H9 (cell line): ENCODE measurements around the gene MAD1L1. TPM values are rescaled to one million over a fixed set of nuclear protein-coding genes. Genes with fewer than 3 reads are reported as not detected.

Experiments
- DNase-seq: peaks from one replicate; pipeline ENCODE4 v3.0.0-alpha.2; 2017
- H2AFZ ChIP-seq: one replicate; pipeline ENCODE4 v1.6.1; 2013; ENCODE audit warnings: mild to moderate bottlenecking, low read length, control low read depth, moderate library complexity
- H2AK5ac ChIP-seq: 2 replicates; pipeline ENCODE4 v1.6.1; 2013; ENCODE audit warnings: low read length, control low read depth, mixed read lengths; ENCODE audit not compliant: insufficient read length
- H2BK120ac ChIP-seq: one replicate; pipeline ENCODE4 v1.6.1; 2013; ENCODE audit warnings: low read depth, mild to moderate bottlenecking, low read length, control low read depth, inconsistent platforms; ENCODE audit not compliant: poor library complexity, severe bottlenecking
- H2BK12ac ChIP-seq: 2 replicates; pipeline ENCODE4 v1.6.1; 2013; ENCODE audit warnings: low read length, control low read depth, mixed read lengths, low read depth; ENCODE audit not compliant: insufficient read length
- H2BK15ac ChIP-seq: 2 replicates; pipeline ENCODE4 v1.6.1; 2013; ENCODE audit warnings: low read depth, low read length, control low read depth
- H2BK20ac ChIP-seq: one replicate; pipeline ENCODE4 v1.6.1; 2013; ENCODE audit warnings: low read depth, mild to moderate bottlenecking, low read length, control low read depth, inconsistent platforms; ENCODE audit not compliant: poor library complexity, severe bottlenecking
- H2BK5ac ChIP-seq: 2 replicates; pipeline ENCODE4 v1.6.1; 2013; ENCODE audit warnings: low read length, control low read depth, mixed read lengths; ENCODE audit not compliant: insufficient read length
- H3K14ac ChIP-seq: 2 replicates; pipeline ENCODE4 v1.6.1; 2013; ENCODE audit warnings: low read length, control low read depth; ENCODE audit not compliant: insufficient read depth
- H3K18ac ChIP-seq: 2 replicates; pipeline ENCODE4 v1.6.1; 2013; ENCODE audit warnings: low read depth, mild to moderate bottlenecking, mixed read lengths, low read length, control low read depth; ENCODE audit not compliant: insufficient read length
- H3K23ac ChIP-seq: 2 replicates; pipeline ENCODE4 v1.6.1; 2013; ENCODE audit warnings: low read length, control low read depth, mixed read lengths, low read depth; ENCODE audit not compliant: insufficient read length
- H3K23me2 ChIP-seq: 2 replicates; pipeline ENCODE4 v1.6.1; 2013; ENCODE audit warnings: low read depth, mild to moderate bottlenecking, mixed read lengths, low read length, control low read depth; ENCODE audit not compliant: insufficient read length, poor library complexity, severe bottlenecking
- H3K27ac ChIP-seq: 2 replicates; pipeline ENCODE4 v1.5.1; 2013; ENCODE audit warnings: low read length, control low read depth, mixed read lengths, low read depth; ENCODE audit not compliant: insufficient read length
- H3K27me3 ChIP-seq: 2 replicates; pipeline ENCODE4 v1.6.1; 2013; ENCODE audit warnings: low read length, control low read depth, inconsistent platforms; ENCODE audit not compliant: insufficient read depth
- H3K4ac ChIP-seq: 2 replicates; pipeline ENCODE4 v1.6.1; 2013; ENCODE audit warnings: low read depth, mild to moderate bottlenecking, control low read depth, inconsistent platforms, low read length, moderate library complexity
- H3K4me1 ChIP-seq: 2 replicates; pipeline ENCODE4 v1.6.1; 2013; ENCODE audit warnings: low read length, control low read depth, inconsistent platforms; ENCODE audit not compliant: insufficient read depth
- H3K4me2 ChIP-seq: 2 replicates; pipeline ENCODE4 v1.6.1; 2013; ENCODE audit warnings: low read length, control low read depth, mixed read lengths; ENCODE audit not compliant: insufficient read length, insufficient read depth
- H3K56ac ChIP-seq: 2 replicates; pipeline ENCODE4 v1.6.1; 2013; ENCODE audit warnings: low read depth, mild to moderate bottlenecking, mixed read lengths, low read length, control low read depth; ENCODE audit not compliant: insufficient read length
- H3K79me1 ChIP-seq: 2 replicates; pipeline ENCODE4 v1.6.1; 2013; ENCODE audit warnings: low read depth, mild to moderate bottlenecking, moderate library complexity, low read length, control low read depth, inconsistent platforms; ENCODE audit not compliant: insufficient read depth, poor library complexity, severe bottlenecking
- H3K79me2 ChIP-seq: 2 replicates; pipeline ENCODE4 v1.6.1; 2013; ENCODE audit warnings: low read length, control low read depth, inconsistent platforms; ENCODE audit not compliant: insufficient read depth
- H3K9ac ChIP-seq: 2 replicates; pipeline ENCODE4 v1.6.1; 2013; ENCODE audit warnings: low read length, control low read depth, mixed read lengths; ENCODE audit not compliant: insufficient read length; ENCODE audit errors: extremely low read depth
- H3K9me3 ChIP-seq: one replicate; pipeline ENCODE4 v1.6.1; 2013; ENCODE audit warnings: low read depth, low read length, inconsistent platforms; ENCODE audit not compliant: control insufficient read depth
- H3T11ph ChIP-seq: one replicate; pipeline ENCODE4 v1.6.1; 2013; ENCODE audit warnings: mild to moderate bottlenecking, low read length, control low read depth, inconsistent platforms
- H4K20me1 ChIP-seq: one replicate; pipeline ENCODE4 v1.6.1; 2013; ENCODE audit not compliant: control insufficient read depth, insufficient read length, insufficient read depth
- H4K5ac ChIP-seq: 2 replicates; pipeline ENCODE4 v1.6.1; 2013; ENCODE audit warnings: low read depth, mild to moderate bottlenecking, mixed read lengths, low read length, control low read depth; ENCODE audit not compliant: insufficient read length
- H4K8ac ChIP-seq: replicated peaks from 2 replicates; pipeline ENCODE4 v1.6.1; 2013; ENCODE audit warnings: low read length, control low read depth, mixed read lengths, low read depth; ENCODE audit not compliant: insufficient read length
- H4K91ac ChIP-seq: 2 replicates; pipeline ENCODE4 v1.6.1; 2013; ENCODE audit warnings: low read depth, mild to moderate bottlenecking, moderate library complexity, mixed read lengths, low read length, control low read depth; ENCODE audit not compliant: insufficient read length
- H3K27ac Mint-ChIP-seq, 3 experiments: 2 replicates in 2 of 3; 3 replicates in 1 of 3; pipeline ENCODE4 v1.8.0; 2020 to 2021; ENCODE audit warnings: mixed read lengths in 3 of 3, mild to moderate bottlenecking in 1 of 3, moderate library complexity in 1 of 3
- H3K27me3 Mint-ChIP-seq: 2 replicates; pipeline ENCODE4 v1.8.0; 2021; ENCODE audit warnings: low read depth, mild to moderate bottlenecking, moderate library complexity, mixed read lengths
- H3K36me3 Mint-ChIP-seq, 3 experiments: 2 replicates in 2 of 3; 3 replicates in 1 of 3; pipeline ENCODE4 v1.8.0; 2020 to 2021; ENCODE audit warnings: low read depth in 3 of 3, mixed read lengths in 3 of 3; ENCODE audit not compliant: insufficient read depth in 1 of 3
- H3K4me1 Mint-ChIP-seq, 2 experiments: 2 replicates each; pipeline ENCODE4 v1.8.0; 2020; ENCODE audit warnings: mixed read lengths in 2 of 2
- H3K4me3 Mint-ChIP-seq, 2 experiments: 2 replicates in 1 of 2; 3 replicates in 1 of 2; pipeline ENCODE4 v1.8.0; 2020 to 2021; ENCODE audit warnings: mild to moderate bottlenecking in 2 of 2, mixed read lengths in 2 of 2, moderate library complexity in 1 of 2
- H3K9me3 Mint-ChIP-seq, 2 experiments: 2 replicates in 1 of 2; 3 replicates in 1 of 2; pipeline ENCODE4 v1.8.0; 2020; ENCODE audit warnings: mild to moderate bottlenecking in 2 of 2, mixed read lengths in 2 of 2, moderate library complexity in 1 of 2
- CTCF ChIP-seq: fragments of 200-600 bp; sonication (generic); conservative IDR thresholded peaks from 3 replicates; pipeline ENCODE4 v1.8.0; 2021; ENCODE audit warnings: antibody characterized with exemption, mild to moderate bottlenecking
- WGBS: extraction: QIAGEN DNeasy Blood & Tissue Kit; methylation state at CpG from one replicate; pipeline ENCODE4 v1.1.7; 2013; ENCODE audit warnings: missing lambda C conversion rate, low lambda C conversion rate, mixed read lengths; ENCODE audit not compliant: insufficient read length; ENCODE audit errors: extremely low coverage; 5-methylcytosine and 5-hydroxymethylcytosine counted together
- total RNA-seq: library from RNA; stranded (reverse); gene quantifications from 2 replicates; pipeline ENCODE4 v1.2.1, GENCODE V29; 2021

The MAD1L1 gene
- total RNA-seq, 1 experiment from 2014 or later = 39.0 TPM

GRCh38 chr7:1883031-1883761 lies 349.5 kb downstream of the MAD1L1 start:
- H3K4ac ChIP-seq = no peak overlapping the region
- H2BK5ac ChIP-seq = no peak overlapping the region
- no peak overlapping the region for H3K9ac ChIP-seq

More at GRCh38 chr7:1883031-1883761, 349.5 kb downstream of the MAD1L1 start:
- Histone ChIP-seq H4K5ac (no peak overlapping the region), H3K18ac (no peak overlapping the region), H3T11ph (no peak overlapping the region), H4K20me1 (no peaks in the 10 kb centered on the region), H2BK120ac (no peak overlapping the region), H4K8ac (no peak overlapping the region), H3K56ac (no peak overlapping the region), H3K79me2 (no peaks in the 10 kb centered on the region), H2BK12ac (no peak overlapping the region), H3K4me1 (no peaks in the 10 kb centered on the region), H3K27ac (no peak overlapping the region), H4K91ac (no peak overlapping the region), H2AFZ (no peak overlapping the region), H3K79me1 (no peaks in the 10 kb centered on the region), H3K23ac (no peak overlapping the region), H2BK20ac (no peak overlapping the region), H3K27me3 (no peaks in the 10 kb centered on the region), H2BK15ac (no peak overlapping the region), H3K23me2 (no peaks in the 10 kb centered on the region), H3K4me2 (no peak overlapping the region), H2AK5ac (no peak overlapping the region), H3K9me3 (peaks cover 3% of the 10 kb centered on the region), H3K14ac (no peak overlapping the region)
- DNase-seq = peak; percentile 58
- TF ChIP-seq CTCF = no peak
- WGBS = no CpG with 5 or more reads among the region's 18 CpGs
- Mint-ChIP-seq H3K27me3 (no peaks in the 10 kb centered on the region), H3K4me3 (no peak overlapping the region), H3K4me1 (peaks cover 7% of the 10 kb centered on the region in 2 experiments), H3K36me3 (peaks cover 15 to 19% (median 16%) of the 10 kb centered on the region in 3 experiments; a peak in 6 of 7 replicates), H3K27ac (peak overlapping the region; percentile 16 to 96 (median 81); a peak in 4 of 7 replicates), H3K9me3 (peaks cover 11 to 16% of the 10 kb centered on the region in 2 experiments; a peak in 3 of 5 replicates)
